ENCODE data around the gene ADGRB2.

DNA sequence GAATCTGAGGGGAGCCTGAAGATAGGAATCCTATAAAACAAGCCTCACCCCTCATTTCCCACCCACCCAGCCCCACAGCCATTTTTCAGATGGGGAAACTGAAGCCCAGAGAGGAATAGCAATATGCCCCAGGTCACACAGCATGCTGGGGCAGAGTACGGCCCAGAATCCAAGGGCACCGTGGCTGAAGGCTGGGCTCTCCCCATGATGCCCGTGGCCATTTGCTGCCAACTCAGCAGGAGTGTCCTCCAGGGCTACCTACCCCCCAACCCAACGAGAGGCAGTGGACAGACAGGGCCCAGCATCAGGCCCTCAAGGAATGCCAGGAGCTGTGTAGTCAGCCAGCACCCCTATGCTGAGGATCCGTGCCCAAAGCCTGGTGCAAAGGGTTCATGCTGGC is 68.8 kb downstream of the ADGRB2 start:
- TF ChIP-seq, protein P1, sequence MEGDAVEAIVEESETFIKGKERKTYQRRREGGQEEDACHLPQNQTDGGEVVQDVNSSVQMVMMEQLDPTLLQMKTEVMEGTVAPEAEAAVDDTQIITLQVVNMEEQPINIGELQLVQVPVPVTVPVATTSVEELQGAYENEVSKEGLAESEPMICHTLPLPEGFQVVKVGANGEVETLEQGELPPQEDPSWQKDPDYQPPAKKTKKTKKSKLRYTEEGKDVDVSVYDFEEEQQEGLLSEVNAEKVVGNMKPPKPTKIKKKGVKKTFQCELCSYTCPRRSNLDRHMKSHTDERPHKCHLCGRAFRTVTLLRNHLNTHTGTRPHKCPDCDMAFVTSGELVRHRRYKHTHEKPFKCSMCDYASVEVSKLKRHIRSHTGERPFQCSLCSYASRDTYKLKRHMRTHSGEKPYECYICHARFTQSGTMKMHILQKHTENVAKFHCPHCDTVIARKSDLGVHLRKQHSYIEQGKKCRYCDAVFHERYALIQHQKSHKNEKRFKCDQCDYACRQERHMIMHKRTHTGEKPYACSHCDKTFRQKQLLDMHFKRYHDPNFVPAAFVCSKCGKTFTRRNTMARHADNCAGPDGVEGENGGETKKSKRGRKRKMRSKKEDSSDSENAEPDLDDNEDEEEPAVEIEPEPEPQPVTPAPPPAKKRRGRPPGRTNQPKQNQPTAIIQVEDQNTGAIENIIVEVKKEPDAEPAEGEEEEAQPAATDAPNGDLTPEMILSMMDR (IDR thresholded peaks at IDR 0.05): no peak
- TF ChIP-seq POLR2A (IDR thresholded peaks at IDR 0.05) (no peak), EP300 (IDR thresholded peaks at IDR 0.05) (no peak)
